ENCODE results near the gene ITGA11.
A peak's percentile ranks its signal among the peaks of the same experiment; 100 is the strongest.

The ITGA11 gene

DNA sequence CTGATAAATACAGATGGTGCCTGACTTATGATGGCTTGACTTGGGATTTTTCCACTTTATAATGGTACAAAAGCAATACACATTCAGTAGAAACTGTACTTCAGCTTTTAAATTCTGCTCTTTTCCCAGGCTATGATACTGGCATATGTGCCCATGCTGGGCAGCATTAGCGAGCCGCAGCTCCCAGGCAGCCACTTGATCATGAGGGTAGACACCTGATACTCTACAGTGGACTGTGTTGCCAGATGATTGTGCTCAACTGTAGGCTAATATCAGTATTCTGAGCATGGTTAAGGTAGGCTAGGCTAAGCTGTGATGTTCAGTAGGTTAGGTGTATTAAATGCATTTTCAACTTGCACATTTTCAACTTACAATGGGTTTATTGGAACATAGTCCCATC, 172.1 kb downstream of the ITGA11 start:
- DNase-seq, result peak; percentile 7

DNA sequence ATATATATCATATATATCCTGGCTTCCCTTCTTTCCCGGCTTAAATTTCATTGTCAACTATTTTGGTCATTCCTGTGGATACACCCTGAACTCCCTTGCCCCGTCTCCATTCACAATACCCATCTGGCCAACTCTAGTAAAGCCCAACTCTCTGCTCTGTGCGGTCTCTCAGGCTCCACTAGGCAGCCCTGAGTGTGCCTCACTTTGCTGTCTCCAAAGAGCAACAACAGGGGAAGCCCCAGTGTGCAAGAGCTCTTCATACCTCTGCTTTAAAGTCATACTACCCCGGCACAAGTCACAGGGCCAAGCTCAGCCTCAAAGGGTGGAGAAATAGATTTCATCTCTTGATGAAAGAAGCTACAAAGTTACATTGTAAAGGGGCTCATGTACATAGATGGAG, 173.3 kb downstream of the ITGA11 start:
- DNase-seq, result no peak

- peak; percentile 80 for DNase-seq
Observed at GRCh38 chr15:68256675-68257450, 175.1 kb downstream of the ITGA11 start.

GRCh38 chr15:68252925-68253534, 178.9 kb downstream of the ITGA11 start:
- peak; percentile 72 for DNase-seq

DNA sequence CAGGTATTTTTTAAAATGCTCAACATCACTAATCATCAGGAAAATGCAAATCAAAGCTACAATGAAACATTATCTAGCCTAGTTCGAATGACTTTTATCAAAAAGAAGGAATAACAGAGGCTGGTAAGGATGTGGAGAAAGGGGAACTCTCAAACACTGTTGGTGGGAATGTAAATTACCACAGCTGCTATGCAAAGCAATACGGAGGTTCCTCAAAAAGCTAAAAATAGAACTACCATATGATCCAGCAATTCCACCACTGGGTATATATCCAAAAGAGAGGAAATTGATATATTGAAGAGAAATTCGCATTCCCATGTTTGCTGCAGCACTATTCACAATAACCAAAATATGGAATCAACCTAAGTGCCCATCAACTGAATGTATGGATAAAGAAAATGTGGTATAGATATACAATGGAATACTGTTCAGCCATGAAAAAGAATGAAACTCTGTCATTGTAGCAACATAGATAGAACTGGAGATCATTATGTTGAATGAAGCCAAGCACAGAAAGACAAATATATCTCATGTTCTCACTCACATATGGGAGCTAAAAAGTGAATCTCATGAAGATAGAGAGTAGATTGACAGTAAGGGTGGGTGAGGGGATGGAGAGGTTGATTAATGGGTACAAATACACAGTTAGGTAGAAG, 182.8 kb downstream of the ITGA11 start:
- no peak for DNase-seq
